ENCODE data around the gene FNIP1.

DNA sequence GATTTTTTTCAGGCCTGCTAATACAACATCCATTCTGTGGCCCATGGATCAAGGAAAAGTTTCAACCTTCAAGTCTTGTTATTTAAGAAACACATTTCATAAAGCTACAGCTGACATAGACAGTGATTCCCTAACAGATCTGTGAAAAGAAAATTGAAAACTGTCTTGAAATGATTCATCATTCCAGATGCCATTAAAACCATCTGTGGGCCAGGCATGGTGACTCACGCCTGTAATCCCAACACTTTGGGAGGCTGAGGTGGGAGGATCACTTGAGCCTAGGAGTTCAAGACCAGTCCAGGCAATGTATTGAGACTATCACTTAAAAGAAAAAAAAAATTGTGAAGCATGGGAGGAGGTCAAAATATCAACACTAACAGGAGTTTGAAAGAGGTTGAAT lies 167.8 kb downstream of the FNIP1 start:
- TF ChIP-seq, protein P1, sequence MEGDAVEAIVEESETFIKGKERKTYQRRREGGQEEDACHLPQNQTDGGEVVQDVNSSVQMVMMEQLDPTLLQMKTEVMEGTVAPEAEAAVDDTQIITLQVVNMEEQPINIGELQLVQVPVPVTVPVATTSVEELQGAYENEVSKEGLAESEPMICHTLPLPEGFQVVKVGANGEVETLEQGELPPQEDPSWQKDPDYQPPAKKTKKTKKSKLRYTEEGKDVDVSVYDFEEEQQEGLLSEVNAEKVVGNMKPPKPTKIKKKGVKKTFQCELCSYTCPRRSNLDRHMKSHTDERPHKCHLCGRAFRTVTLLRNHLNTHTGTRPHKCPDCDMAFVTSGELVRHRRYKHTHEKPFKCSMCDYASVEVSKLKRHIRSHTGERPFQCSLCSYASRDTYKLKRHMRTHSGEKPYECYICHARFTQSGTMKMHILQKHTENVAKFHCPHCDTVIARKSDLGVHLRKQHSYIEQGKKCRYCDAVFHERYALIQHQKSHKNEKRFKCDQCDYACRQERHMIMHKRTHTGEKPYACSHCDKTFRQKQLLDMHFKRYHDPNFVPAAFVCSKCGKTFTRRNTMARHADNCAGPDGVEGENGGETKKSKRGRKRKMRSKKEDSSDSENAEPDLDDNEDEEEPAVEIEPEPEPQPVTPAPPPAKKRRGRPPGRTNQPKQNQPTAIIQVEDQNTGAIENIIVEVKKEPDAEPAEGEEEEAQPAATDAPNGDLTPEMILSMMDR (IDR thresholded peaks at IDR 0.05): no peak
- no peak for TF ChIP-seq EZH2 (IDR thresholded peaks at IDR 0.05; ENCODE audit: borderline replicate concordance, insufficient read depth, low read depth, low read length, poor library complexity, severe bottlenecking)
